ENCODE data around the gene AP3B1. TPM values are rescaled to one million over a fixed set of nuclear protein-coding genes. Genes with fewer than 3 reads are reported as not detected.

Gene AP3B1
- total RNA-seq, 1 experiment from 2014 or later, result 27.4 TPM

- H3K36me3 ChIP-seq (ENCODE audit: insufficient read depth, low read length), result no peaks in the 10 kb centered on the region
- H3K9ac ChIP-seq (ENCODE audit: low read length), result no peak overlapping the region
- H3K9me3 ChIP-seq (ENCODE audit: low read length), result no peaks in the 10 kb centered on the region
- no peaks in the 10 kb centered on the region for H3K79me2 ChIP-seq (ENCODE audit: low read length)
- no peaks in the 10 kb centered on the region for H3K9me2 ChIP-seq (replicated peaks; ENCODE audit: insufficient read depth, low read length)
- no peak for DNase-seq
- no peak overlapping the region for H3K27ac ChIP-seq (ENCODE audit: low read length)
- H3K4me3 ChIP-seq (ENCODE audit: low read length), result no peak overlapping the region
- H3K4me2 ChIP-seq (ENCODE audit: low read depth, low read length, poor library complexity, severe bottlenecking), result no peak overlapping the region
- no peaks in the 10 kb centered on the region for H3K27me3 ChIP-seq (ENCODE audit: low read length)
- no peak overlapping the region for H2AFZ ChIP-seq (ENCODE audit: low read length)
- no peaks in the 10 kb centered on the region for H4K20me1 ChIP-seq (ENCODE audit: insufficient read depth, low read depth, low read length)
- H3K4me1 ChIP-seq (ENCODE audit: low read length), result no peaks in the 10 kb centered on the region
Observed at GRCh38 chr5:77974576-77974975, 319.9 kb downstream of the AP3B1 start.

- Histone ChIP-seq H3K27me3 (ENCODE audit: low read length) (no peaks in the 10 kb centered on the region), H3K79me2 (ENCODE audit: low read length) (no peaks in the 10 kb centered on the region), H2AFZ (ENCODE audit: low read length) (no peak overlapping the region), H3K27ac (ENCODE audit: low read length) (no peak overlapping the region), H3K9me2 (replicated peaks; ENCODE audit: insufficient read depth, low read length) (no peaks in the 10 kb centered on the region), H3K9ac (ENCODE audit: low read length) (no peak overlapping the region), H3K36me3 (ENCODE audit: insufficient read depth, low read length) (no peaks in the 10 kb centered on the region), H3K4me2 (ENCODE audit: low read depth, low read length, poor library complexity, severe bottlenecking) (no peak overlapping the region), H3K4me1 (ENCODE audit: low read length) (no peaks in the 10 kb centered on the region), H4K20me1 (ENCODE audit: insufficient read depth, low read depth, low read length) (no peaks in the 10 kb centered on the region), H3K9me3 (ENCODE audit: low read length) (no peaks in the 10 kb centered on the region), H3K4me3 (ENCODE audit: low read length) (no peak overlapping the region)
- no peak for DNase-seq
Observed at GRCh38 chr5:77973253-77973609, 321.3 kb downstream of the AP3B1 start.

- no peaks in the 10 kb centered on the region for H3K27me3 ChIP-seq (ENCODE audit: low read length)
- no peaks in the 10 kb centered on the region for H3K79me2 ChIP-seq (ENCODE audit: low read length)
- no peaks in the 10 kb centered on the region for H3K4me1 ChIP-seq (ENCODE audit: low read length)
- H3K9ac ChIP-seq (ENCODE audit: low read length), result no peak overlapping the region
- H3K4me3 ChIP-seq (ENCODE audit: low read length), result no peak overlapping the region
- no peak overlapping the region for H2AFZ ChIP-seq (ENCODE audit: low read length)
- H3K36me3 ChIP-seq (ENCODE audit: insufficient read depth, low read length), result no peaks in the 10 kb centered on the region
- no peak overlapping the region for H3K27ac ChIP-seq (ENCODE audit: low read length)
- no peaks in the 10 kb centered on the region for H3K9me3 ChIP-seq (ENCODE audit: low read length)
- H4K20me1 ChIP-seq (ENCODE audit: insufficient read depth, low read depth, low read length), result no peaks in the 10 kb centered on the region
- DNase-seq, result no peak
- no peaks in the 10 kb centered on the region for H3K9me2 ChIP-seq (replicated peaks; ENCODE audit: insufficient read depth, low read length)
- no peak overlapping the region for H3K4me2 ChIP-seq (ENCODE audit: low read depth, low read length, poor library complexity, severe bottlenecking)
Observed at GRCh38 chr5:77972469-77973252, 321.8 kb downstream of the AP3B1 start.

DNA sequence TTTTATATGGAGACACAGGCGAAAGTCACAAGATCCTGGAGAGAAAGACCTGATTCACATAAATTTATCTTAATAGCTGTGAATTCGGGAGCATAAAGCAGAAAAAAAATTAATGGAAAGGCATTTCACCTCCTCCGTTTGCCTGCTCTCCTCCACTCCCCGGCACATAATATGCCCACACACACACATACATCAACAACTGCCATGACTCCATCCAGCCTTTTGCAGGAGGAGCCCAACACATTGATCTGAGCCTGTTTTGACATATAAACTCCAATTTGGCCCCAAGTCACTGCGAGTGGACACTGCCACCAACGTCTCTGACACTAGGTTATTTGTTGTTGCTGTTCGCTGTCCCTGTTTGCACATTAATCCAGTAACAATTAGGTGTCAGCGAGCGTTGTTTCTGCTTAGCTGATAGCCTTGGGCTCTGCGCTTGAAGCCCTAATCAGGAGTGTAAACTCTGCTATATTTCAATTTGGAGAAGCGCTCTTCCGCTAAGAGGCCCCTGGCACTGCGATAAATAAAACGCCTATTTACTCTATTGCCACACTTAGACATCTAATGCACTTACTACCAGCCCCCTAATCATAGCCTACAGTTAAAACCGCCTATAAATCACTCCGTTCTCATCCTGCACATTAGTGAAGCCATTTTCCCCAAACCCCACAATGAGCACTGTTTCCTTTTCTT, 322.6 kb downstream of the AP3B1 start:
- Histone ChIP-seq H3K9ac (ENCODE audit: low read length) (no peak overlapping the region), H3K27me3 (ENCODE audit: low read length) (no peaks in the 10 kb centered on the region), H3K4me3 (ENCODE audit: low read length) (no peak overlapping the region), H3K36me3 (ENCODE audit: insufficient read depth, low read length) (no peaks in the 10 kb centered on the region), H3K27ac (ENCODE audit: low read length) (no peak overlapping the region), H3K9me2 (replicated peaks; ENCODE audit: insufficient read depth, low read length) (no peaks in the 10 kb centered on the region), H3K79me2 (ENCODE audit: low read length) (no peaks in the 10 kb centered on the region), H3K9me3 (ENCODE audit: low read length) (no peaks in the 10 kb centered on the region), H3K4me2 (ENCODE audit: low read depth, low read length, poor library complexity, severe bottlenecking) (no peak overlapping the region), H3K4me1 (ENCODE audit: low read length) (no peaks in the 10 kb centered on the region), H2AFZ (ENCODE audit: low read length) (no peak overlapping the region), H4K20me1 (ENCODE audit: insufficient read depth, low read depth, low read length) (no peaks in the 10 kb centered on the region)
- DNase-seq, result no peak

DNA sequence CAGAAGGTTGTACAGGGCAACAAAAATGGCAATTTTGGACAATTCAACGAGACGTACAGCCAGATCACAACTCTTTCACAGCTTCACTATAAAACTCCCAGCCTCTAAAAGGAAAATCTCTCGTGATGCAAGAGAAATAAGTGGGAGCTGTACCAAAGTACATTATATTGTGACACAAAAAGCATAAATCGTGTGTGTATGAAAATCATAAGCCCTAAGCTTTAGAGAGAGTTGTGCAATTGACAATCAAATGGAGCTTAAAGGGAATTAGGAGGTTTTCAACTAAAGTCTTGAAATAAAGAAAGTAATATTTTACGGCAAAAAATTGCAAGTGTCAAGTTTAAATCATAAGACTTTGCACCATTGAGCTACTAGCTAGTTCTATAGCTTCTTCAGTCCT, 323.6 kb downstream of the AP3B1 start:
- no peaks in the 10 kb centered on the region for H3K4me1 ChIP-seq (ENCODE audit: low read length)
- H4K20me1 ChIP-seq (ENCODE audit: insufficient read depth, low read depth, low read length), result no peaks in the 10 kb centered on the region
- no peak overlapping the region for H3K9ac ChIP-seq (ENCODE audit: low read length)
- no peak overlapping the region for H3K27ac ChIP-seq (ENCODE audit: low read length)
- H3K4me2 ChIP-seq (ENCODE audit: low read depth, low read length, poor library complexity, severe bottlenecking), result no peak overlapping the region
- no peaks in the 10 kb centered on the region for H3K79me2 ChIP-seq (ENCODE audit: low read length)
- H2AFZ ChIP-seq (ENCODE audit: low read length), result no peak overlapping the region
- DNase-seq, result no peak
- H3K27me3 ChIP-seq (ENCODE audit: low read length), result no peaks in the 10 kb centered on the region
- H3K4me3 ChIP-seq (ENCODE audit: low read length), result no peak overlapping the region
- H3K9me2 ChIP-seq (replicated peaks; ENCODE audit: insufficient read depth, low read length), result no peaks in the 10 kb centered on the region
- H3K36me3 ChIP-seq (ENCODE audit: insufficient read depth, low read length), result no peaks in the 10 kb centered on the region
- no peaks in the 10 kb centered on the region for H3K9me3 ChIP-seq (ENCODE audit: low read length)

DNA sequence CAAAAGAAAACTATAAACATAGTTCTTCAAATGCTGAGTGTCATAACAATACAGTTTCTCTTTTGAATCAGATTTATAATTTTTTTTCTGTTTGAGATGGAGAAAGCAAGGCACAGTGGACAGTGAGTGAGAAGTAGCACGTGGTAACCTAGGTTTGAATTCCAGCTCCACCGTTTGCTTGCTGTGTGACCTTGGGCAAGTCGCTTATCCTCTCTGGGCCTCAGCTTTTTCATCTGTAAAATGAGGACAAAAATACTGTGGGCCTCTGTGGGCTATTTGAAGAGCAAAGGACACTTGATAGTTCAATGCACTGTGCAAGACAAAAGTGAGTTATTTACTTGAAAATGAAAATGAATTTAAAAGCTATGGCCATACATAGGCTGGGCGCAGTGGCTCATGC, 330.7 kb downstream of the AP3B1 start:
- Histone ChIP-seq H3K4me3 (ENCODE audit: low read length) (no peak overlapping the region), H3K9ac (ENCODE audit: low read length) (no peak overlapping the region)
- no peak for DNase-seq

DNA sequence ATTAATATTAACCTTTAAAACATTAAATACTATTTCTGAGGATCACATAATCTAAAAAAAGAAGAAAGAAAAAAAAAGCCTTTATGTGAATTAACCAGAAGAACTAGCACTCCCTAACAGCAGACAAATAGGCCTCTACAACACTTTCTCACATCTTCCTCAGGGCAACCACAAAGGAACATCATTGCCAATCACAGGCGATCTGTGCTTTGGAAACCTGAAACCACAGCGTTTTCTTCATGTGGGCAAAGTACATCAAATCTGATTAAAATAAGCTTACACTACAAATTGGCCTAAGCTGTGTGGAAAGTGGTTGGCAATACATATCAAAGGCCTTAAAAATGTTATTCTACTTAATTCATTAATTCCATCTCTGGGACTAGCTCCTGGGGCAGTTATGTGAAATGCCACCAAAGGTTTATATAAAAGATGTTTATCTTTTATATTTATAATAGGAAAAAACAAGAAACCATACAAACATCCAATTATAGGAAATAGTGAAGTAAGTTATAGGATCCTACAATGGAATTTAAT, 333.6 kb downstream of the AP3B1 start:
- Histone ChIP-seq H3K4me1 (ENCODE audit: low read length) (no peaks in the 10 kb centered on the region), H2AFZ (ENCODE audit: low read length) (no peak overlapping the region), H3K27me3 (ENCODE audit: low read length) (no peaks in the 10 kb centered on the region), H3K4me3 (ENCODE audit: low read length) (no peak overlapping the region), H3K9ac (ENCODE audit: low read length) (no peak overlapping the region), H3K27ac (ENCODE audit: low read length) (no peak overlapping the region), H3K36me3 (ENCODE audit: insufficient read depth, low read length) (no peaks in the 10 kb centered on the region), H4K20me1 (ENCODE audit: insufficient read depth, low read depth, low read length) (no peaks in the 10 kb centered on the region), H3K79me2 (ENCODE audit: low read length) (no peaks in the 10 kb centered on the region), H3K9me2 (replicated peaks; ENCODE audit: insufficient read depth, low read length) (no peaks in the 10 kb centered on the region), H3K4me2 (ENCODE audit: low read depth, low read length, poor library complexity, severe bottlenecking) (no peak overlapping the region), H3K9me3 (ENCODE audit: low read length) (no peaks in the 10 kb centered on the region)
- no peak for DNase-seq

More for the DNA sequence above, 330.7 kb downstream of the AP3B1 start:
- Histone ChIP-seq H3K27me3 (ENCODE audit: low read length) (no peaks in the 10 kb centered on the region), H3K79me2 (ENCODE audit: low read length) (no peaks in the 10 kb centered on the region), H2AFZ (ENCODE audit: low read length) (no peak overlapping the region), H3K9me2 (replicated peaks; ENCODE audit: insufficient read depth, low read length) (no peaks in the 10 kb centered on the region), H3K4me1 (ENCODE audit: low read length) (no peaks in the 10 kb centered on the region), H3K27ac (ENCODE audit: low read length) (no peak overlapping the region), H3K9me3 (ENCODE audit: low read length) (no peaks in the 10 kb centered on the region), H3K36me3 (ENCODE audit: insufficient read depth, low read length) (no peaks in the 10 kb centered on the region), H4K20me1 (ENCODE audit: insufficient read depth, low read depth, low read length) (no peaks in the 10 kb centered on the region), H3K4me2 (ENCODE audit: low read depth, low read length, poor library complexity, severe bottlenecking) (no peak overlapping the region)

DNA sequence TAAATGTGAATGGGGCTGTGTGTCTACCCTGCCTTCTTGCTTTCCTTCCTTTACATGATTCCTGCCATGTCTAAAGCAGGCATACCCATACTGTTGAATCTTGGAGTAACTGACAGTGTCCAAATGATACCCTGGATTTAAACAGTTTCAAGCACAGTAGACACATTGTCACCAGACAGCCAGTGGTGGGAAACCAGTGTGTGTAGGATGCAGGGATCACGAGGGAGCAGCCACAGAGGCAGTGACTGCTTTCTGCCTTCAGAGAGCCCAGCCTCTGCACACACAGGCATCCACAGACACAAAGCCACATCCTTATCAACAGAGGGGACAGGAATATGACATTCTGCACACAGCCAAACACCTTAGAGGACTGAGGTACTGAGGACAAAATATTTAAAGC, 334.2 kb downstream of the AP3B1 start:
- H3K36me3 ChIP-seq (ENCODE audit: insufficient read depth, low read length), result no peaks in the 10 kb centered on the region
- no peak overlapping the region for H3K4me2 ChIP-seq (ENCODE audit: low read depth, low read length, poor library complexity, severe bottlenecking)
- H3K27ac ChIP-seq (ENCODE audit: low read length), result no peak overlapping the region
- DNase-seq, result no peak
- H3K4me1 ChIP-seq (ENCODE audit: low read length), result no peaks in the 10 kb centered on the region
- H2AFZ ChIP-seq (ENCODE audit: low read length), result no peak overlapping the region
- no peaks in the 10 kb centered on the region for H4K20me1 ChIP-seq (ENCODE audit: insufficient read depth, low read depth, low read length)
- no peaks in the 10 kb centered on the region for H3K79me2 ChIP-seq (ENCODE audit: low read length)
- H3K27me3 ChIP-seq (ENCODE audit: low read length), result no peaks in the 10 kb centered on the region
- no peaks in the 10 kb centered on the region for H3K9me2 ChIP-seq (replicated peaks; ENCODE audit: insufficient read depth, low read length)
- no peak overlapping the region for H3K9ac ChIP-seq (ENCODE audit: low read length)
- no peak overlapping the region for H3K4me3 ChIP-seq (ENCODE audit: low read length)
- H3K9me3 ChIP-seq (ENCODE audit: low read length), result no peaks in the 10 kb centered on the region
